PC-9 (cell line): ENCODE measurements around the gene CIAO3.

Experiments
- EZH2 ChIP-seq: fragments of 200-600 bp; sonication (generic); IDR thresholded peaks from 2 replicates; pipeline ENCODE4 v1.8.0; 2017; ENCODE audit warnings: antibody characterized with exemption, low read depth
- TF ChIP-seq, protein P1 (sequence below): fragments of 200-600 bp; sonication (generic); conservative IDR thresholded peaks from 2 replicates; pipeline ENCODE4 v1.6.1; 2017; ENCODE audit warnings: mixed run types, antibody characterized with exemption, mild to moderate bottlenecking, moderate library complexity

- TF ChIP-seq, protein P1, sequence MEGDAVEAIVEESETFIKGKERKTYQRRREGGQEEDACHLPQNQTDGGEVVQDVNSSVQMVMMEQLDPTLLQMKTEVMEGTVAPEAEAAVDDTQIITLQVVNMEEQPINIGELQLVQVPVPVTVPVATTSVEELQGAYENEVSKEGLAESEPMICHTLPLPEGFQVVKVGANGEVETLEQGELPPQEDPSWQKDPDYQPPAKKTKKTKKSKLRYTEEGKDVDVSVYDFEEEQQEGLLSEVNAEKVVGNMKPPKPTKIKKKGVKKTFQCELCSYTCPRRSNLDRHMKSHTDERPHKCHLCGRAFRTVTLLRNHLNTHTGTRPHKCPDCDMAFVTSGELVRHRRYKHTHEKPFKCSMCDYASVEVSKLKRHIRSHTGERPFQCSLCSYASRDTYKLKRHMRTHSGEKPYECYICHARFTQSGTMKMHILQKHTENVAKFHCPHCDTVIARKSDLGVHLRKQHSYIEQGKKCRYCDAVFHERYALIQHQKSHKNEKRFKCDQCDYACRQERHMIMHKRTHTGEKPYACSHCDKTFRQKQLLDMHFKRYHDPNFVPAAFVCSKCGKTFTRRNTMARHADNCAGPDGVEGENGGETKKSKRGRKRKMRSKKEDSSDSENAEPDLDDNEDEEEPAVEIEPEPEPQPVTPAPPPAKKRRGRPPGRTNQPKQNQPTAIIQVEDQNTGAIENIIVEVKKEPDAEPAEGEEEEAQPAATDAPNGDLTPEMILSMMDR = no peak
- no peak for TF ChIP-seq EZH2
Observed at GRCh38 chr16:718922-719321, 21.9 kb downstream of the CIAO3 start.
